NCI-H2171 treated with DMSO at 0.1 percent for 48 hours (cell line): ENCODE measurements around the gene CTBP2.
A peak's percentile ranks its signal among the peaks of the same experiment; 100 is the strongest.

Experiments
- DNase-seq: peaks from one replicate; lab custom pipeline; 2025; lab: John Stamatoyannopoulos, UW

Gene CTBP2

DNA sequence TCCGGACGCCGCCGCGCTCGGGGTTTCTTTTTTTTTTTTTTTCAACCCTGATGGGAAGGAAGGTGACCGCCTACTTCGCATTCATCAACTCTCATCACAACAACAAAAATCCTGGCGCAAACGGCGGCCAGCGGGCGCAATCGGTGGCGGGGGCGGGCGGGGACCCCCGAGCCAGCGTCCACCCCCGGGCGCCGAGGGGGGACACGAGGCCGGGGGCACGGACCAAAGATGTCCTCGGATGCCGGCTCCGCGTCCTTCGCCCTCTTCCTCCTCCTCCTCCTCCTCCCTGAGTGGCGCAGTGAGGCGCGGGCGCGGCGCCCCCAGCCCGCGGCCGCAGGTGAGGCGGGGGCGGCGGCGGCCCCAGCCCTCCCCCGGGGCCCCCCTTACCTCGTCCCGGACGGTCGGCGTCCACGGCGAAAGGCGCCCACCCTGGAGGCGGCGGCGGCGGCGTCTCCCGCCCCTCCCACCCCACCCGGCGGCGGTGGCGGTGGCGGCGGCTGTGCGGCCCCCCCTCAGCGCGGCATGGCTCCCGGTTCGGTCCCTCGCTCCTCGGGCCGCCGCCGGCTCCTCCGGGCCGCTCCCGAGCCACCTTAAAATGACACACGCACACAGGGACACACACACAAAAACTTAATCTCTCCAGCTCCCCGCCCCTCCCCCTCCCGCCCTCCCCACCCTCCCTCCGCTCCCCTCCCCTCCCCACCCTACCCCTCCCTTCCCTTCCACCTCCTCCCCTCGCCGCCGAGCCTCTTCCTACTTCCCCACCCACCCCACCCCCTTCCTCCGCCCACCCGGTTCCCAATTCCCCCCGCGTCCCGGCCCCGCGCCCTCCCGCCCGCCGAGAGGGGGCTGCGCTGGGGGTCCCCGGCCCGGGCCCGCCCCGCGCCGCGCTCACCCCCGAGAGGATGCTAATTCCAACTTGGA, at the start of gene CTBP2:
Gene CTBP2, minus strand, starts transcription at position 632 of the 924 bp plus-strand sequence.
- peak; percentile 45 for DNase-seq

- no peak for DNase-seq
Measured at GRCh38 chr10:125209591-125210355, 49.4 kb upstream of the CTBP2 start.

DNA sequence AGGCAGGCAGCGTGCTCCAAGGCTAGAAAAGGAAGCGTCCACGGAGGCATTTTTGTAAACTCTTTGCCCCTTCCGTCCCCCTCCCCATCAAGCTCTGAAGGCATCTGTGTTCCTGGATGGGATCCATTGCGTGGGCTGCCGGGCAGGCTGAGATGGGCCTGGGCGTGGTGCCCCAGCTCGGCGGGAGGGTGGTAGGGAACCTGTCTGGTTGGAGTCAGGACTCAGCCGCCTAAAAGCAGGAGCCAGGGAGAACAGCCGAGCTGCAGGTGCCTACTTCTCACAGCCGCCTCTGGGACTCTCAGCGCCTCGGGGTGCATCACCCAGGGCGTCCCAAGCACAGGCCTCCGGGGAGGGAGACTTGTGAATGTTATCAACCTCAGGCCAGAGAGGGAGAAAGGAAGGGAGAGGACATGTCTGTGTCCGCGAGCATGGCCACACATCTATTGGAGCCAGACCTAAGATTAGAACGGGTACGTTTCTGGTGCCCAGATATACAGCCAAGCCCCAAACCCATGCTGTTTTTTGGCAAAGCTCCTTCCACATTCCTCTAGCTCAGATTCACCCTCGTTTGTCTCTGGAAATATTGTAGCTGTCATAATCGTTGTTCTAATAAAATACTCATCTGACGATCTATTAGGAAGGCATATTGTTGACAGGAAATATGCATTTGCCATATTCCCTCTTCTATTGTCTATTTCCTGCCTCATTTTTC, 48.6 kb upstream of the CTBP2 start:
- no peak for DNase-seq

GRCh38 chr10:125206623-125207022, 46.3 kb upstream of the CTBP2 start:
- no peak for DNase-seq

- no peak for DNase-seq
Measured at GRCh38 chr10:125205431-125205830, 45.1 kb upstream of the CTBP2 start.

DNA sequence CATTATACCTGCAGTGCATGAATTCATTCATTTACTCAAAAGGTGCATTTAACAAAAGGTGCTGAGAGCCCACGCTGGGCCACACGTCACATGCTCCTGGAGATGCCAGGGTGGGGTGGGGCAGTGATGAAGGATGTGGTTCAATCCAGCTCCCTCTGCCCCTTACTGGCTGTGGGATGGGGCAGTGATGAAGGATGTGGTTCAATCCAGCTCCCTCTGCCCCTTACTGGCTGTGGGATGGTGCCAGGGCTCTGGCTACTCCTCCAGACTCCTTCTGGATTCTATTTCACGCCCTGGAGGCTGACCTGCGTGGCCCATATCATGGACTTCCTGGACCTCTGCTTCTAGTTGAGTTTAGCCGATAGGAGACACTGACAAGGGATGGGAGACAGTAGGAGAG, 44.0 kb upstream of the CTBP2 start:
- DNase-seq = no peak

DNA sequence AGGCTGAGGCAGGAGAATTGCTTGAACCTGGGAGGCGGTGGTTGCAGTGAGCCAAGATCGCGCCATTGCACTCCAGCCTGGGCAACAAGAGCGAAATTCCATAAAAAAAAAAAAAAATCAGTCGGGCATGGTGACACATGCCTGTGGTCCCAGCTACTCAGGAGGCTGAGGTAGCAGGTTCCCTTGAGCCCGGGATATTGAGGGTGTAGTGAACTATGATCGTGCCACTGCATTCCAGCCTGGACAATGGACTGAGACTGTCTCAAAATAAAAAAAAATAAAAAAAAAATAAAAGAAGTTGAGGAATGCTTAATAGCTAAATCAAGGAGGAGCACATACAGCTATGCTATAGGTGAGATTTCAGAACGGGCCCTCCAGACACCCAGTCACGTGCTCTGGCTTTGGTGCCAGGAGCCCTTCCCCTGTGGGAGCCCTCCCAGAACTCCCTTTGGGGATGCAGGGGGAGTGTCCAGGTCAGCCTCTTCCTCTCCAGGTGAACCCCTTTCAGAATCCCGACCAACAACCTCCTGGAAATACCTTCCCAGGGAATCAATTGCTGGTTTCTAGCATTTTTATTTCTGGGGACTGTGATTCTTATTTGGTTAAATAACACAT, 42.9 kb upstream of the CTBP2 start:
- DNase-seq = no peak

DNA sequence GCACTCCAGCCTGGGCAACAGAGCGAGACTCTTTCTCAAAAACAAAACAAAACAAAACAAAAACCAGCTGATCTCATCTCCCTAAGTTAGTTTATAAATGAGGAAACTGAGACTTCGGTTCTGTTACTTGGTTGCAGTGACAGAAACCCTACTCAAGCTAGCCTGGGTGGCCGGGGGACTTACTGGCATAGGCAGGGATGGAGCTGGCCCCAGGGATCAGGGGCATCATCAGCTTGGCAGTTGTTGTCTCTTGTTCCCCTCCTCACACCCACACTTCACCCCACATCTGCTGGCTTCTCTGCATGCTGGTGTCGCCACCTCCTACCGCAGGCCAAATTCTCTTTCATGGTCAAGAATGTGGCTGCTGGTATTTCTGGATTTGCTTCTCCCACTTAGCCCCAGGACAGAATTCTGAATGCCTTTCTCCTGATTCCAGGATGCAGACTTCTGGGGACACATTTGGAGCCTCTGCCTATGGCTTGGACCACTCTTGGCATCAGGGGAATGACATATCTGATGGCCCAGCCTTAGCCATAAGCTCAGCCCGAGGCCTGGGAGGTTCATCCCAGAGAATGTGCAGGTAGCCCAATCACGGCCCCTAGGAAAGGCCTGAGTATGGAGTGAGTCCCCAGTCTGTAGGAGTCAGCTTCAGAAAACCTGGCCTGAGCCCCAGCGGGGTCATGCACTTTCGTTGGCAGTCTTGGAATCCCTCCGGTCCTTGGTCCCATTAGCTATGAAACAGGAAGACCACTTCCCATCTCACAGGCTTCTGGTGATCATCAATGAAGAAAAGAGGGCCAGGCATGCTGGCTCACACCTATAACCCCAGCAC, 41.6 kb upstream of the CTBP2 start:
- DNase-seq = no peak

DNA sequence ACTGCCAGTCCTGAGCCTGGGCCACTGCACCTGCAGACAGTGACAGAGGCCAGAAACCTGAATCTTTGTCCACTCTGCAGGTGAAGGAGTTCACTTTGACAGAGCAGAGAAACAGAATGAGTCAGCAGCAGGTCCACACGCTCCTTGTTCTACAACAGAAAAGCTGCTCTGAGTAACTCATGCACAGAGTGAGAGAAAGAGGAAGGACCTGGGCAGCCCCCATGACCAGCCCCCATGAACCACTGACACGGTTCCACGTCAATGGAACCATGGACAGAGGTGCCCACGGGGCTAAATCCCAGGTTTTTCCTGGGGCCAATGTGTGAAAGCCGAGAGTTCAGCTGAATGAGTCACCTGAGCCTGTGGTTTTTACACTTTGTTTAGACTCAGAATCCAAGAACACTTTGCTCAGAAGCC, 40.8 kb upstream of the CTBP2 start:
- no peak for DNase-seq

DNA sequence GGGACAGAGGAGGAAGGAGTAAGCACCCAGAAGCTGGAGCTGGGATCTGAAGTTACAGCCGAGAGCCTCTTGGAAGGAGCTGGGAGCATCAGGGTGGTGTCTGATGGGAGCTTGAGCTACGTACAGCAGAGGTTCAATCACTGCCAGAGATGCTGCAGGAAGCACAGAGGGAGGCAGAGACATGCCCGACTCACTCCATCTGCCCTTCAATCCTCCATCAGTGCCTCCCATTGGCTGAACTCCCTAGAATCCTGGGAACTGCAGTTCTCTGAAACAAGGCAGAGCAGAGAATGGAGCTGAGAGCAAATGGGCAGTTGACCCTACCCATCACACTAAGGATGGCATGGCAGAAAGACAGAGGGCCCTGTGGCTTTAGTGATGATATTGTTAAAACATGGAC, 40.0 kb upstream of the CTBP2 start:
- DNase-seq = no peak

DNA sequence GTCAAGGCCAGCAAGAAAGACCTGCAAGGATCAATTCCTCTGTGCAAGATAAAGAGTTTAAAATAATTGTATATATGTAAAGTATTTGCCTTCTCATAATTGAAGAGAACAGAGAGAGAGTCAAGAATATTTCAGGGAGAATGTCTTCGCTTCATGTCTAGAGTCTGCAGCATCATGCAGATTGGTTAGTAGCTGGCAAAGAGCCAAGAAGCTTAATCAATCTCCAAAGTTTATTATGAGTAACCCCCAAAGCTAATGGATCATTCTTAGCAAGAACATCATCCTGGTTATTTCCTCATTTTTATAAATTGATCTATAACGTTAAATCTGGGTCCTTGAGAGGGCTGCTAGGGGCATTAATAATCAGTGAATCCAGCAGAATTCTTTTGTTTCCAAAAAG, 38.9 kb upstream of the CTBP2 start:
- no peak for DNase-seq

- DNase-seq = no peak
Measured at GRCh38 chr10:125194814-125195213, 34.5 kb upstream of the CTBP2 start.

- no peak for DNase-seq
Measured at GRCh38 chr10:125193306-125193877, 33.0 kb upstream of the CTBP2 start.

DNA sequence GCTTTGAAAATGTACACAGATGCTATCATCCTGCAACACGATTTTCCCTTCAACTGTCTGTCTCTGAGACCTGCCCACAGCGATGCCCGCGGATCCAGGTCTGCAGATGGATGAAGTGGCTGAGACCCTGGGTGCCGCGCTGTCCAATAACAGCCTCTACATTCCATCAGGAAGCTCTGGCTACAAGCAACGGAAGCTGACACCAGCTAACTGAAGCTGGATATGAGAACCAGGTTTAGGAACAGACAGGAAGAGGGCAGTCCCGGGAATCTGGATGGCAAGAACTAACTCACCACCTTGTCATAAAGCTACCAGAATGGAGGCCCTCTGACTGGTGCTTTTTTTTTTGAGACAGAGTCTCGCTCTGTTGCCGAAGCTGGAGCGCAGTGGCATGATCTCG, 32.3 kb upstream of the CTBP2 start:
- no peak for DNase-seq

GRCh38 chr10:125192005-125192404, 31.6 kb upstream of the CTBP2 start:
- DNase-seq = no peak

GRCh38 chr10:125190946-125191345, 30.6 kb upstream of the CTBP2 start:
- no peak for DNase-seq

DNA sequence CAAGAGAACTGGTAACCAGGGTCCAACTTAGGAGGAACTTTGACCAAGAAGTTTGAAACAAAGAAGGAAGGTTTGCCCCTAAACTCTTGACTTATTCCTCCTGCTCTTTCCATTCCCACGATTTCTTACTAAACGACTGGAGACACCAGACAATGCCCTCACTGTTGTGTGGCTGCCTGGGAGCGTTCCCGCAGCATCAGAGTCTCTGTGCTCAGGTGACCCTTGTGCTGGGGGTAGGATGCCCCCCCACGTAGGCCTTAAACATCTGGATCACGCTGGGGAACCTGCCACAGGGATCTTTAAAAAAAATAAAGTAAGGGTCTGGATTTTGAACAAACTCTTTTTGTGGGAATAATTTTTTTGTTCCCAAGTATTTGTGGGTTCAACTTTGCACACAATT, 30.1 kb upstream of the CTBP2 start:
- DNase-seq = no peak

DNA sequence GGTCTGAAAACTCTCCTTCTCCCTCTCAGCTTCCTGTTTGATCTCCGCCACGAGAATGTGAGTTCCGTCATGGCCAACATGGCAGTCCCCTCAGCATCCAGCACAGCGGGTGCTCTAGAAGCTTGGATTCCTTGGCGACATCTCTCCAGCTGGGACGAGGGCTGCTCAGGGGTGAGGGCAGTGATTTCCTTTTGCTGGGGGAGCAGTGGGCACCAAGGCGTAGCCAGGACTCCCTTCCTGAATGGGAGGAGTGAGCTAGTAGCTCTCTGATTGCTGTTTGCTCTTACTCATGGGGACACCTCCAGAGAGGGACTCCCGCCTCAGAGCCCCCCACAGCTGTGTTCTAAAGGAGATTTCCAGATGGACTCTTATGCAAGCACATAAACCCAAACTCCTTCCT, 28.8 kb upstream of the CTBP2 start:
- no peak for DNase-seq

DNA sequence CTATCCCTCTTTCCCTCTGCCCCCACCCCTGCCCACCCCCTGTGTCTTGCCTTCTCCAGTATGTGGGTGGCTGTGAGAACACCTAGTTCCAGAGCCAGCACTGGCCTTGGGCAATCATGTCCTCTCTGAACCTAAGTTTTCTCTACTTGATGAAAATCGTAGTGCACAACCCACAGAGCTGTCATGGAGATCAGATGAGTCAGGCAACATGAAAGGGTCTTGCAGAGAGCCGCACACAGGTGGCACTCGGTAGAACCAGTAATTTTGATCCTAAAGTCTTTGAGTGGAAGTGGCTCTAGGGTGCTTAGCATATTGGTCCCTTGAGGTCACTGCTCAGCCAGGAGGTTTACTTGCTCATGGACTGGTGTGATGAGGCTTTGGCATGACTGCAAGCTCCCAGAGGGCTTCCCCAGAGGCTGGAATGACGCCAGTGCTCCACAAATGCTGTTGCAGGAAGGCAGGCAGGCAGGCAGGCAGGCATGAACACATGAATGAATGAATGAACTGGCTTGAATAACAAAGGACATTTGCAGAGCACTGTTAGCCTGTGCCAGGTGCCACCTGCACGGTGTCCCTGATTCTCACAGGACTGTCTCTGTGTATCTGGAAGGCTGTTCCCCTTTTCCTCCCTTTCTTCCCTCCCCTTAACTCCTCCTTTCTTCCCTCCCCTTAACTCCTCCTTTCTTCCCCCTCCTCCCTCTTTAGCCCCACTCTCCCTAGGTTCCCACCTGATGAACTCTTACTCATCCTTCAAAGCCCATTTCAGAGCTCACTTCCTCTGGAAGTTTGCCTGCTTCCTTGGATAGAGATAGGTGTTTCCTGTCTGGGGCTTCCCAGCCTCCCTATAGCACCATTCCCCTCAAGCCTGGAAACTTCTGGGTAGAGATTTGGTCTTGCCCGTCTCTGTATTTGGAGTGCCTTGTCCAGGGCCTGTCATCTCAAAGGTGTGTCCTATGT, 27.2 kb upstream of the CTBP2 start:
- no peak for DNase-seq
